A549 (cell line): ENCODE results near the gene CMBL.

ENCODE experiments used
- BHLHE40 ChIP-seq: IDR thresholded peaks from 2 replicates; pipeline ENCODE4 v1.6.1; 2012; ENCODE audit warnings: low read depth, low read length, inconsistent platforms
- CHD2 ChIP-seq: fragments of 150-350 bp; IDR thresholded peaks from 2 replicates; pipeline ENCODE4 v1.6.1; 2014; ENCODE audit warnings: low read length; ENCODE audit not compliant: partially characterized antibody
- CTCF ChIP-seq: fragments of >200 bp; sonication (Bioruptor Twin); formaldehyde crosslinking; IDR thresholded peaks from 3 replicates; pipeline ENCODE4 v1.5.1; 2016
- MAX ChIP-seq: IDR thresholded peaks from 2 replicates; pipeline ENCODE4 v1.6.1; 2012
- PBX3 ChIP-seq: IDR thresholded peaks from 2 replicates; pipeline ENCODE4 v1.6.1; 2012
- POLR2A ChIP-seq: IDR thresholded peaks from 2 replicates; pipeline ENCODE4 v1.6.1; 2012; ENCODE audit warnings: mild to moderate bottlenecking, low read length
- RFX5 ChIP-seq: fragments of 450-650 bp; IDR thresholded peaks from 2 replicates; pipeline ENCODE4 v1.7.1; 2014; ENCODE audit warnings: antibody characterized with exemption, mild to moderate bottlenecking, moderate library complexity
- SREBF2 ChIP-seq: fragments of 450-650 bp; IDR thresholded peaks from 2 replicates; pipeline ENCODE4 v1.6.1; 2014; ENCODE audit warnings: mild to moderate bottlenecking, moderate library complexity

GRCh38 chr5:10338686-10339057 lies 31.0 kb upstream of the CMBL start:
- TF ChIP-seq PBX3 (no peak), POLR2A (no peak), CTCF (no peak), BHLHE40 (no peak), SREBF2 (no peak), MAX (no peak), RFX5 (no peak), CHD2 (no peak)
